BJ (cell line): ENCODE measurements around the gene NMT2. TPM values are rescaled to one million over a fixed set of nuclear protein-coding genes. Genes with fewer than 3 reads are reported as not detected.

Source experiments
- CTCF ChIA-PET: fragments of 350-600 bp; formaldehyde crosslinking; extraction: SDS; loops from one replicate; lab custom pipeline; 2021; ENCODE audit warnings: antibody characterized with exemption, inconsistent platforms; lab: Yijun Ruan, JAX
- POLR2A ChIA-PET: fragments of 300-600 bp; sonication (Branson Sonifier 250); formaldehyde crosslinking; extraction: SDS; loops from one replicate; lab custom pipeline; 2021; ENCODE audit warnings: antibody characterized with exemption; lab: Charles Lee
- DNase-seq: peaks from one replicate; pipeline ENCODE4 v3.0.0-alpha.2; 2011; ENCODE audit warnings: low read depth
- H3K27me3 ChIP-seq: 2 replicates; pipeline ENCODE4 v1.6.0; 2011; ENCODE audit warnings: low read length; ENCODE audit not compliant: control insufficient read depth, insufficient read depth
- H3K36me3 ChIP-seq: 2 replicates; pipeline ENCODE4 v1.5.1; 2011; ENCODE audit warnings: low read length; ENCODE audit not compliant: control insufficient read depth, insufficient read depth
- H3K4me3 ChIP-seq: 2 replicates; pipeline ENCODE4 v1.5.1; 2011; ENCODE audit warnings: low read depth, mild to moderate bottlenecking, control low read depth, low read length
- polyA plus RNA-seq: library from polyadenylated mRNA; depleted of rRNA; stranded (reverse); fragments of >200 nt; gene quantifications from 2 replicates; pipeline ENCODE4 v1.2.3, GENCODE V29; 2011
- TF ChIP-seq, protein P1 (sequence below): IDR thresholded peaks from 2 replicates; pipeline ENCODE4 v1.5.1; 2011; ENCODE audit warnings: low read depth, mild to moderate bottlenecking, control low read depth, inconsistent platforms, low read length, moderate library complexity; ENCODE audit not compliant: insufficient read depth

NMT2 gene
- polyA plus RNA-seq, 1 experiment: 12.7 TPM

DNA sequence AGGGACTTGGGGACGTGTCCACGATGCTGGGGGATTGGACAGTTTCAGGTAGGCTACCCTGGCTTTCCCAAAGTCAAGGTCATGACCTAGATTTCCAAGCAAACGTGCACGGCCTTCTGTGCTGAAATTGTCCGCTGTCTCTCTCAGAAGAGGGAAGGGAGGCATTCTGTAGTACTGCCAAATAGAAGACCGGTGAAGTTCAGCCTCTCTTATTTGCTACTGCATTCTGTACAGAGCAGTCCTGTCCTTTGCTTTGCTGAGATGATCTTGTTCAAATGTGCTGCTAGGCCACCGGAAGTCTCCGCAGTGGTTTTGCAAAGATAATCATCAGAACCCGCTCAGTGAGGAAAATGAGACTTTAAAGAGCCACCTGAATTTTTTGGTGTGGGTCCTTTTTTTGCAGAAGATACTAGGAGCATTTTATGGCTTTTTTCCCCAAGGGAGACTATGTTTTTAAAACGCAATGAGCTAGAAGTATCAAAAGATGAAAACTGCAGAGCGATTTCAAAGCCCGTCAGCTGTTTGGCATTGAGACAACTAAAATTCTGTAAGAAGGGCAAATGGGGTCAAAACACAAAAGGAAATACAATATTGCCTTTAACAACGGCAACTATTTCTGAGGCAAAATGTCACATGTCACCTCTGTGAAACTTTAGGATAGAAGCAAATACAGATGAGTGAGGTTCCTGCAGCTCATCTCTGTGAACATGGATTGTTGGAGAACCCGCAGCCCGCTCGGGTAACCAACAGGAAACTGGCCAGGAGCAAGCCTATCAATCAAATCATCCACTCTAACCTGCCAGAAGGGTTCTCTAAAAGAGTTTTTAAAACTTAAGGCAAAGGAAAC is 1.3 kb upstream of the NMT2 start:
- TF ChIP-seq, protein P1, sequence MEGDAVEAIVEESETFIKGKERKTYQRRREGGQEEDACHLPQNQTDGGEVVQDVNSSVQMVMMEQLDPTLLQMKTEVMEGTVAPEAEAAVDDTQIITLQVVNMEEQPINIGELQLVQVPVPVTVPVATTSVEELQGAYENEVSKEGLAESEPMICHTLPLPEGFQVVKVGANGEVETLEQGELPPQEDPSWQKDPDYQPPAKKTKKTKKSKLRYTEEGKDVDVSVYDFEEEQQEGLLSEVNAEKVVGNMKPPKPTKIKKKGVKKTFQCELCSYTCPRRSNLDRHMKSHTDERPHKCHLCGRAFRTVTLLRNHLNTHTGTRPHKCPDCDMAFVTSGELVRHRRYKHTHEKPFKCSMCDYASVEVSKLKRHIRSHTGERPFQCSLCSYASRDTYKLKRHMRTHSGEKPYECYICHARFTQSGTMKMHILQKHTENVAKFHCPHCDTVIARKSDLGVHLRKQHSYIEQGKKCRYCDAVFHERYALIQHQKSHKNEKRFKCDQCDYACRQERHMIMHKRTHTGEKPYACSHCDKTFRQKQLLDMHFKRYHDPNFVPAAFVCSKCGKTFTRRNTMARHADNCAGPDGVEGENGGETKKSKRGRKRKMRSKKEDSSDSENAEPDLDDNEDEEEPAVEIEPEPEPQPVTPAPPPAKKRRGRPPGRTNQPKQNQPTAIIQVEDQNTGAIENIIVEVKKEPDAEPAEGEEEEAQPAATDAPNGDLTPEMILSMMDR: no peak
- H3K27me3 ChIP-seq: no peaks in the 10 kb centered on the region
- no peaks in the 10 kb centered on the region for H3K36me3 ChIP-seq
- DNase-seq: no peak
- ChIA-PET CTCF (interaction anchor here (1.1 to 1.7 kb wide), 3 partner anchors 15 to 20 kb away, joined by 3 to 4 read pairs (median 4); no protein-coding TSS in a partner anchor), POLR2A (no interaction called here)
- H3K4me3 ChIP-seq: no peak overlapping the region

DNA sequence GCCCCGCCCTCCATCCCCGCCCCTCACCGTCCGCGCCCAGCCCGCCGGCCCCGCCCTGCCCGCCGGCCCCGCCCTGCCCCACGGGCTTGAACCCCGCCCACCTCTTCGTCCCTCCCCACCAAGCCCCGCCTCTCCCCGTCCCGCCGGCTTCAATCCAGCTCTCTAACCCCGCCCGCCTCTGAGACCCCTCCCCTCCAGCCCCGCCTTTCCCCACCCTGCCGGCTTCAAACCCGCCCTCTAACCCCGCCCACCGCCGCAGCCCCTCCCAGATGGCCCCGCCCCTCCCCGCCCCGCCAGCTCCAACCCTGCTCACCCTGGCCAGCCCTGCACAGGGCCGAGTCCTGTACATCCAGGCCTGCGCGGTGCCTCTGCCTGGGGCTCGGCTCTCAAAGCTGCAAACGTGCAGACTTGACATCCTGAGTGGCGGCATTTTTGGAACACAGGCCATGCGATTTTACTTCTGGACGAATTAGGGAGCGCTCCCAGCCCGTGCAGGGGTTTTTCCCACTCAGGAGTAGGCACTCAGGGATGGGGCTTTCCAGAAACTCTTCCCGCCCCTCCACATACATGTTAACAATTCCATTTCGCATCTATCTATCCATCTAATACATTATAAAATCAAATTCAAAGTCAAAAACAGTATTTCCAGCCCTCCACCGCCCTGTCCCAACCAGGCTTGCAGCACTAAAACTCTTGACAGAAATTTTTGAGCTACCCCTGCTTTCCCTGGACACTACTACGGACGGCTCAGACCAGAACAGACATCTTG is 477 bp upstream of the NMT2 start:
- no peak overlapping the region; the same call in 1 of the 2 replicates for H3K4me3 ChIP-seq
- ChIA-PET POLR2A (no interaction called here), CTCF (interaction anchor here (1.1 to 1.7 kb wide), 3 partner anchors 16 to 21 kb away, joined by 3 to 4 read pairs (median 4); no protein-coding TSS in a partner anchor)
- no peak for DNase-seq
- TF ChIP-seq, protein P1: no peak
- H3K36me3 ChIP-seq: no peaks in the 10 kb centered on the region
- no peaks in the 10 kb centered on the region for H3K27me3 ChIP-seq

DNA sequence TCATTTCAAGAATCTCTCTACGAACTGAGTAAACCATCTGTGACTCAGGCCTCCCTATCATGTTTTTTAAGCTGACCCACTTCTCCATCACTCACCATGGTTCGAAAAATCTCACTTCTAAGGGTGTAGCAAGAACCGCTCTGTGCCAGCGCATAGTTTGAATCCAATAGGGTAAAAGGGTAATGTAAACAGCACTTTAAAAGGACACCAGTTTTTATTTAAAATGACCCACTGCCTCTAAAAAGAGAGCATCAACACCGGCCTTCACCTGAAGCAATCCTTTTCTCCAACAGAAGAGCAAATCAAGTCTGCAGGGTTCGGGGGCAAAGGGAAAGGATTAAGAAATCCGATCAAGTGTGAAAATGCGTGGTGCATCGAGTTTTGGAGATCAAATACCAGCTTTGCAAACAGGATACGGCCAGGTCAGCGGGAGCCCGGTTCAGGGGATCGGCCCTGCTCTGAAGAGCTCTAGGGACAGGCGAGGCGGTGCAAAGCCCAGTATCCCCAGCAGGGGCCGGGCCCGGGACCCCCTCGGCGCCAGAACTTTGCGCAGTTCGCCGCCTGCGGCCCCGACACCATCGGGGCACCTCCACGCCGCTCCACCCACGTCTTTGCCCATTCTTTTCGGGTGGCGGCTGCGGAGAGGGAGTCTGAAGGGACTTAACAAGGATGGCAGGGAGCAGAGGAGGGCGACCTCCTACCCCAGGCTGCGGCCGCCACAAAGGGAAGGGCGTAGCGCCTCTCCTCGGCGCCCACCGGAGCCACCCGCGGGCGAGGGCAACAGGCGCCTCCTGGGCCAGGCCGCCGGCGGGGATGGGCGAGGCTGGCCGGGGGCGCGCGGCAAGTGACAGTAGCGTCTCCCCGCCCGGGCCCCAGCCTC is 842 bp downstream of the NMT2 start:
- DNase-seq: no peak
- Histone ChIP-seq H3K36me3 (no peaks in the 10 kb centered on the region), H3K27me3 (no peaks in the 10 kb centered on the region), H3K4me3 (peak overlapping the region; percentile 92)
- CTCF ChIA-PET: interaction anchor here (0.6 to 1.7 kb wide), 9 partner anchors 13 to 252 kb away, joined by 3 to 7 read pairs (median 3); partner anchors contain the start of genes DCLRE1C and FAM171A1
- TF ChIP-seq, protein P1: peak; percentile 66
- POLR2A ChIA-PET: interaction anchor here (0.6 kb wide), 1 partner anchor 93 kb away, joined by 8 read pairs; no protein-coding TSS in a partner anchor

DNA sequence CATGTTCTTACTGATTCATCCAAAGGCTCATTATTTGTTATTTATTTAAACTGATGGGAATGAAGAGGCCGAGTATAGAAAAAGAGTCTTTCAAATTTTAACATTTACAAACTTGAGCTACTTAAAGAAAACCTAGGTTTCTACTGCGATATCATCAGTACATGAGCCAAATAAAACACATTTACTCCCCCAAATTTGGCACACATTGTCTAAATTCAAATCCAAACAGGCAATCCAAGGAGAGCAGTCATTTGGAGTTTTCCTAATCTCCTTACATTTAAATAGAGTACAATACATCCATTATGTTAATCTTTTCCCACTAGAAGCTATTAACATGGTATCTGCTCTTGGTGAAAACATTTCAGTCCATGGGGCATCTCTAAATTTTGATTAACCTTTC is 2.2 kb downstream of the NMT2 start:
- CTCF ChIA-PET: interaction anchor here (1.2 to 1.7 kb wide), 5 partner anchors 16 to 205 kb away, joined by 3 to 7 read pairs (median 4); partner anchors contain the start of gene FAM171A1

More for the DNA sequence above, 2.2 kb downstream of the NMT2 start:
- no peak for DNase-seq
- TF ChIP-seq, protein P1: no peak
- H3K4me3 ChIP-seq: no peak overlapping the region
- H3K27me3 ChIP-seq: no peaks in the 10 kb centered on the region
- POLR2A ChIA-PET: no interaction called here
- H3K36me3 ChIP-seq: no peaks in the 10 kb centered on the region
